ENCODE measurements around the gene ACTL7A.
"Not testable (repeated sequence)": the region's sequence is repeated elsewhere in the genome, so short reads cannot be mapped to it uniquely, and the experiment has no call there.

ACTL7A gene

DNA sequence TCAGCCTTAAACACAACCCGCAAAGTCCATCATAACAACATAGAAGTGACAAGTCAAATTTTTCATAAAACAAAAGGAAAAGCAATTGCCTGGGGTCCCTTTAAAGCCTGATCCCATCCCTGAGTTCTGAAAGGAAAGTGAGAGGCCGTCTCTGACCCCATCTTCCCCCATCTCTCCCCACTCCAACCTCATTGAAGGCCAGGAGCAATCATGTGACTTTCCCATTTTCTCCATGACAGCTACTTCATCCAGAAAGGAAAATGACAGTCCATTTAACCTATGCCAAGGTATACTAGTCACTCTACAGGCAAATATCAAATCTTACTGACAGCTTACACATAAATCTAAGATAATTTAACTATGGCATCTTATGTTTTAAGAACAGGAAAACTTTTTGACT lies 15.5 kb downstream of the ACTL7A start:
- no peak for DNase-seq (ENCODE audit: low read depth in 3 of 3)

DNA sequence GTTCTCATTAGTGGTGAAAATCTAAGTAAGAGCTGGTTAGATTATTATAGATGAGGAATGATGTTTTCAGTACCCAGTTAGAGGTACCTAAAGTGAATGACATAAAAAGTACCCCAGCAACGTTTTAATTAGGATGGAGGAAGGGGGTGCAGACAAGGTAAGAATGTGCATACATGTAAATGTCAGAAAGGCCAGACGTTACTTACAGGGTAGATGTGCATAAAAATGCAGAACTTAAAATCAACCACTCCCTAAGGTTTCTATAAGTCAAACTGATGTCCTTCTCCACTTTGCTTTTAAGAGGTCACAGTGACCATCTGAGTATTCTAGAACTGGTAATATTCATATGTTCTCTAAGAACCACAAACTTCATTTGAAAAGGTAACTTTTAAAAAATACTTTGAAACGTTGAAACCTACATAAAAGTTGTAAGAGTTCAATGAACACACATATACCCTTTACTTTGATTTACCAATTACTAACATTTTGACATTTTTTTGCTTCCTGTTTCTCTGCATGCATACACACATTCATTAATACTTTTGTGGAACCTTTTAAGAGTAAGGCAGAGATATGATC lies 18.8 kb downstream of the ACTL7A start:
- DNase-seq (ENCODE audit: low read depth in 3 of 3), result no peak

DNA sequence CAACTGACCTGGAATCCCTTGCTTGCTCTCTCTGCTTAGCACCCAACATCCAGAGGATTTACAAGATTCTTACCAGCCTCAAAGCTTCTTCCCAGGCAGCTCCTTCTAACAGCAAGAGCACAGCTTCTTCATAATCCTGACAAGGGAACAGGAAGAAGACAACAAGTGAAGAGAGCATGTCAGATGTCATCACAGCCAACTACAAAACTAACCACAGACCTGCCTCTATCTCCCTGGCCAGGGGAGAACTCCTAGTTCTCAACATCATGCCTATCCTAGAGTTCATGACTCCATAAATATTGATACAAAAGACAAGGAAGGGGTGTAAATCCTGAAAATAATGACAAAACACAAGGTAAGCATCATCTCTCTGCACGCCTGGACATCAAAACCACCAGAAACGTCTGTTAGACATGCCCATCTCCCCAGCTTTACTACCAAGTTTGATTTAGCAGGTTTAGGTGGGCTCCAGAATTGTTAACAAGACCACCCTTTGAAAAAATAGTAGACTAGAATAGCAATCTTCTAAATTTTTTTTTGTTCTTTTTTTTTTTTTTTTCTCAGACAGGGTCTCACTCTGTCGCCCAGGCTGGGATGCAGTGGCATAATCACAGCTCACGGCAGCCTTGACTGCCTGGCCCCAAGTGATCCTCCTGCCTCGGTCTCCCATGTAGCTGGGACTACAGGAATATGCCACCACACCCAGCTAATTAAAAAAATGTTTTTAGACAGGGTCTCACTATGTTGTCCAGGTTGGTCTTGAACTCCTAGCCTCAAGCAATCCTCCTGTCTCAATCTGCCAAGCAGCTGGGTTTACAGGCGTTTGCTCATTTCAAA lies 20.2 kb downstream of the ACTL7A start:
- no peak for DNase-seq (ENCODE audit: low read depth in 3 of 3)

DNA sequence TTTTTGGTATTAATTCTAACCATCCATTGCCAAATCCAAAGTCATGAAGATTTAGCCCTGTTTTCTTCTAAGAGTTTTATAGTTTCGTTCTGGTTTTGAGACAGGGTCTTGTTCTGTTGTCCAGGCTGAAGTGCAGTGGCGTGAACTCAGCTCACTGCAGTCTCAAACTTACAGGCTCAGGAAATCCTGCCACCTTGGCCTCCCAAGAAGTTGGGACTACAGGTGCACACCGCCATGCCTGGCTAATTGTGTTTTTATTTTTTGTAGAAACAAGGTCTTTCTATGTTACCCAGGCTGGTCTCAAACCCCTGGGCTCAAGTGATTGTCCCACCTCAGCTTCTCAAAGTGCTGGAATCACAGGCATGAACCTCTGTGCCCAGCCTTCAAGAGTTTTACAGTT lies 21.0 kb downstream of the ACTL7A start:
- no peak for DNase-seq (ENCODE audit: low read depth in 3 of 3)

DNA sequence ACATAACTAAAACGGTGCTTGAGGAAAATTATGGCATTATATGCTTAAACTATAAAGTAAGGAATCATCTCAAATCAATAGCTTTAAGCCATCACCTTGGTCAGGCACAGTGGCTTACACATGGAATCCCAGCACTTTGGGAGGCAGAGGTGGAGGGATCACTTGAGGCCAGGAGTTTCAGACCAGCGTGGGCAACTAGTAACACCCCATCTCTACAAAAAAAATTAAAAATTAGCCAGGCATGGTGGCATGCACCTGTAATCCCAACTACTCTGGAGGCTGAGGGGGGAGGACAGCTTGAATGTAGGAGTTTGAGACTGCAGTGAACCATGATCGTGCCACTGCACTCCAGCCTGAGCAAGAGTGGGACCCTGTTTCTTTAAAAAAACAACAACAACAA lies 22.6 kb downstream of the ACTL7A start:
- no peak for DNase-seq (ENCODE audit: low read depth in 3 of 3)

GRCh38 chr9:108885643-108886348 lies 23.7 kb downstream of the ACTL7A start:
- DNase-seq (ENCODE audit: low read depth in 3 of 3), result no peak

GRCh38 chr9:108886594-108887271 lies 24.7 kb downstream of the ACTL7A start:
- not testable (repeated sequence) for DNase-seq (ENCODE audit: low read depth in 3 of 3)

GRCh38 chr9:108889649-108890067 lies 27.6 kb downstream of the ACTL7A start:
- no peak for DNase-seq (ENCODE audit: low read depth in 3 of 3)

DNA sequence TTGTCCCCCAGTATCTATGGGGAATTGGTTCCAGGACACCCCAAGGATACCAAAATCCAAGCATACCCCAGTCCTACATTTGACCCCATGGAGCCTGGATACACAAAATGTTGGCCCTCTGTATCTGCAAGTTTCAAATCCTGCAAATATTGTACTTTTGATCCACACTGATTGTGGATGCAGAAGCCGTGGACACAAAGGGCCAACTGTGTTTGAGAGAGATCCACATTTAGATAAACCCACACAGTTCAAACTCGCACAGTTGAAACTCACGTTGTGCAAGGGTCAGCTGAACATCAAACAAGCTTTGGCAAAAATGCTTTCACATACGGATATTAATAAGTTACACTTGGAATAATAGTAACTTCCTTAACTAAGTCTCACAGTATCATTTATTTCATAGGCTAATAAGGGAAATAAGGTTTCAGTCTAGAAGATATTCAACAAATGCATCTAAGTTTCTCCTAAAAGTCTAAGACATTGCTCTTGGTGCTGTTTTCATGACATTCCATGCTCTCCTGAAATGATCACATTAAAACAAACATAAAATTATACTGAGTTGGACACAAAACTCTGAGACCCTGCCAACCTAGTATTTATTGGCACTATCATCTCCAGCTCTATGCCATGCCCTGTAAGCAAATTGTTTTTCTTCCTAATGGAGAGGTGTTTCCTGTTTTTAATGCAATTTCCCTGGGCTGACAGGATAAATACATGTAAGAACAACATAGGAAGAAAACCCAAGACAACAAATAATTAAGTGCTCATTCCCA lies 32.3 kb downstream of the ACTL7A start:
- no peak for DNase-seq (ENCODE audit: low read depth in 3 of 3)

DNA sequence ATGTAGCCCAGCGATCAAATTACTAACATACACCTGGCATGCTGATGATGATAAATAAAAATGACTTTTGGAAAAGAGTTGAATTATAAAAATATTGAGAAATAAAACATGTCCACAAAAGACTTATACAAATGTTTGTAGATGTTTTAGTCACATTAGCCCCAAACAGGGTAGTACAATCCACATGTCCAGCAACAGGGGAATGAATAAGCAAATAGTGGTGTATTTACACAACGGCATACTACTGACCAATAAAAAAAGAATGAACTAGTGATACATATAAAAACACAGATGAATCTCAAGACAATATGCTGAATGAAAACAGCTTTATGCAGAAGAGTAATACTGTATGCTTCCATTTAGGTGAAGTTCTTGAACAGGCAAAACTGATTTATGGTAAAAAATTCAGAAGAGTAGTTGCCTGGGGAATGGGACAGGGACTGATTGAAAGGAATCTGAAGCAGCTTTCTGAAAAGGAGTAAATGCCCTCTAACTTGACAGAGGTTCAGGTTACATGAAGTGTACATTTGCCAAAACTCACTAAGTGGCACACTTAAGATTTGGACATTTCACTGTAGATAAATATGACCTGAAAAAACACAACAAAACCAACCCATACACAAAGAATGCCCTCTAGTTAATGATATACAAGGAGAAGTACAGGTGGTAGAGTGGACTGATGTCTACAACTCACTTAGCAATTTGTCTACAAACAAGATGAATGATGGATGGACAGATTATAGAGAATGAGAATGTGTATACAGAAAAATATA lies 35.4 kb downstream of the ACTL7A start:
- DNase-seq (ENCODE audit: low read depth in 3 of 3), result no peak

DNA sequence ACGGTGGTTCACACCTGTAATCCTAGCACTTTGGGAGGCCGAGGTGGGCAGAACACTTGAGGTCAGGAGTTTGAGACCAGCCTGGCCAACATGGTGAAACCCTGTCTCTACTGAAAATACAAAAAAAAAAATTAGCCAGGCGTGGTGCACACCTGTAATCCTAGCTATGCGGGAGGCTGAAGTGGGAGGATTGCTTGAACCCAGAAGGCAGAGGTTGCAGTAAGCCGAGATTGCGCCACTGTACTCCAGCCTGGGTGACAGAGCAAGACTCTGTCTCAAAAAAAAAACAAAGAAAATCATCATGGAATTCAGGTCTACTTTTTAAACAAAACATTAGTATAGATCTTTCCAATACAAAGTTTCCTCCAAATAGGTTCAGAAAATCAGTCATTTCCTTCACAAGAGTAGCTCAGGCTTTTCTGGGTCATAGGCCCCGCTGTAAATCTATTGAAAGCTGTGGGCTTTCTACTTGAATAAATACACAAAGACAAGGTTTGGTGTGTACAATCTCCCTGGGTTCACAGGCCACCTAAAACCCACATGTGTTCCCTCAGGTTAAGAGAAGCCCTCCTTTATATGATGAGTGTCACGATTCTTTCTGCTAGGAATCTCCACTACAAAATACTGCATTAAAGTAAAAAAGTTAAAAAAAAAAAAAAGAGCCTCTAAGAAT lies 37.1 kb downstream of the ACTL7A start:
- DNase-seq (ENCODE audit: low read depth in 3 of 3), result not testable (repeated sequence)

- no peak for DNase-seq (ENCODE audit: low read depth in 3 of 3)
Observed at GRCh38 chr9:108900176-108900575, 38.1 kb downstream of the ACTL7A start.

DNA sequence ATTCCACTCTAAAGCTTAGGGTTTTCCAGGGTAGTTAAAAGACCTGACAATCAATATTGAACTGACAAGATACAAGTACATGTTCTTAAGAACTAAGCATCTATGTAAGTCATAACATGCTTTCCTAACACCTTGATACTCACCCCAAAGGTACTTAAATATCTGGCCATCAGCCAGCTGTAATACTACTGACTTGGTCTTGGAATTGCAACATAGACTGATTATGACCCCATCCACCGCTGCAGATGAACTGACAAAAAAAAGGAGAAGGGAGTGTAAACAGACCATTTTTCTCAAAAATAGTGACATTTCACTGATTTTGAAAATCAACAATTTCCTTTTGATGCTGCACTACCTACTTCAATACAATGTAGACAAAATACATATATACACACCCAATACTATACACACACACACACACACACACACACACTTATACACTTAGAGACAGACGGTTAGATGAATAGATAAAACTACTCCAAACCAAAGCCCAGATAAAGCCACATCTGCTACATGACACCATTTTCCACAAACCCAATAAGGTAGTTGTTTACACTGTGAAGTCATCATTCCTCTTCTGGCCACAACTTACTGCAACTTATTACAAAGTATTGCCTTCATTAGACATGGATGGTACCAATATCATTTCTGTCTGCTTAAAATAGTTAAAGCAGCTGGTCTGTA lies 41.5 kb downstream of the ACTL7A start:
- no peak for DNase-seq (ENCODE audit: low read depth in 3 of 3)

GRCh38 chr9:108904161-108904560 lies 42.1 kb downstream of the ACTL7A start:
- DNase-seq (ENCODE audit: low read depth in 3 of 3), result no peak

DNA sequence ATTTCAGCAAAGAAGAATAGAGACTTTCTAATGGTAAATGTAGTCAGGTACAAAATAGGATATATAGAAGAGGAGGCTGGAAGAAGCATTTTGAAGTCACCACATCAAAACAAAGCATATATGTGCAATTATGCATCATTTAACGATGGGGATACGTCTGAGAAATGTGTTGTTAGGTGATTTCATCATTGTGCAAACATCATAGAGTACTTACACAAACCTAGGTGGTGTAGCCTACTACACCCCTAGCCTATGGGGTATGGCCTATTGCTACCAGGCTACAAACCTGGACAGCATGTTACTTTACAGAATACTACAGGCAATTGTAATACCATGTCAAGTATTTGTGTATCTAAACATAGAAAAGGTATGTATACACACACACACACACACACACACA lies 43.4 kb downstream of the ACTL7A start:
- no peak for DNase-seq (ENCODE audit: low read depth in 3 of 3)

DNA sequence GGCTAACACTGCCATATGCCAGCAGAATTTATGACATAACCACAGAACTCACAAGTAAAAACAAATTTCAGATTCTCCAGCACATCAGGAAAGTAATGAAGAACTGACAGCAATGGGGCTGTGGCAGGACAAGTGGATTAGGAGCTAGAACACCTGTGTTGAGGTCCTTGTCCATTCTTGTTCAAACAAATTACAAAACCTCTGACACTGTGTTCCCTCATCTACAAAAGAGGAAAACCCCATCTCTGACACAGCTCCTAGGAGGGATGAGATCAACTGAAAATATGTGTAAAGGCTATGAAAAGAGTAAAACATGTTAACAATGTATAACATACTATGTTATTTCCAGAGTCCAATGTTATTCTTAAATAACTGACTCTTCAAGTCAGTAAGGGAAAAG lies 48.3 kb downstream of the ACTL7A start:
- no peak for DNase-seq (ENCODE audit: low read depth in 3 of 3)

- no peak for DNase-seq (ENCODE audit: low read depth in 3 of 3)
Observed at GRCh38 chr9:108910914-108911313, 48.8 kb downstream of the ACTL7A start.

GRCh38 chr9:108911820-108912219 lies 49.8 kb downstream of the ACTL7A start:
- DNase-seq (ENCODE audit: low read depth in 3 of 3), result no peak

Data from stimulated activated CD4-positive, alpha-beta T cell treated with anti-CD3 and anti-CD28 coated beads, TNF-alpha, amount 100 ng/mL, for 4 hours (primary cell).